ENCODE data around the gene NATD1.

- TF ChIP-seq CEBPB (IDR thresholded peaks at IDR 0.05): no peak
- TF ChIP-seq EP300 (IDR thresholded peaks at IDR 0.05; ENCODE audit: borderline replicate concordance): no peak
These were observed 29.6 kb upstream of the NATD1 start for GRCh38 chr17:21282850-21283249.

All from Ishikawa (cell line).